Astrocyte (in vitro differentiated cells and primary cell): ENCODE measurements around the gene NEUROD6. TPM values are rescaled to one million over a fixed set of nuclear protein-coding genes. Genes with fewer than 3 reads are reported as not detected.

Experiments
- DNase-seq: peaks from one replicate; pipeline ENCODE4 v3.0.0-alpha.2; 2010; ENCODE audit warnings: low read depth
- FAIRE-seq: peaks from 2 replicates; lab custom pipeline; 2011; peaks lifted over from hg19 to GRCh38; lab: Jason Lieb, UNC
- H2AFZ ChIP-seq: 2 replicates; pipeline ENCODE4 v1.6.0; 2012; ENCODE audit warnings: low read depth, low read length, inconsistent platforms
- H3K27ac ChIP-seq: 2 replicates; pipeline ENCODE4 v1.5.1; 2011; ENCODE audit warnings: low read depth, low read length, inconsistent platforms
- H3K27me3 ChIP-seq: 2 replicates; pipeline ENCODE4 v1.6.0; 2011; ENCODE audit warnings: low read length, inconsistent platforms; ENCODE audit not compliant: insufficient read depth
- H3K36me3 ChIP-seq: 2 replicates; pipeline ENCODE4 v1.5.1; 2011; ENCODE audit warnings: low read length, inconsistent platforms; ENCODE audit not compliant: insufficient read depth
- H3K4me1 ChIP-seq: 2 replicates; pipeline ENCODE4 v1.5.1; 2011; ENCODE audit warnings: low read length, inconsistent platforms; ENCODE audit not compliant: insufficient read depth
- H3K4me2 ChIP-seq: 2 replicates; pipeline ENCODE4 v1.6.0; 2012; ENCODE audit warnings: low read length, inconsistent platforms
- H3K4me3 ChIP-seq: 2 replicates; pipeline ENCODE4 v1.5.1; 2011; ENCODE audit warnings: low read depth, mild to moderate bottlenecking, low read length, inconsistent platforms; ENCODE audit not compliant: insufficient read depth
- H3K79me2 ChIP-seq: 2 replicates; pipeline ENCODE4 v1.6.0; 2012; ENCODE audit warnings: mild to moderate bottlenecking, low read length, inconsistent platforms; ENCODE audit not compliant: insufficient read depth
- H3K9ac ChIP-seq: 2 replicates; pipeline ENCODE4 v1.6.0; 2012; ENCODE audit warnings: mild to moderate bottlenecking, low read length, inconsistent platforms
- H3K9me3 ChIP-seq: 2 replicates; pipeline ENCODE4 v1.5.1; 2012; ENCODE audit warnings: low read depth, mild to moderate bottlenecking, low read length, inconsistent platforms; ENCODE audit not compliant: insufficient read depth
- H4K20me1 ChIP-seq: 2 replicates; pipeline ENCODE4 v1.6.0; 2012; ENCODE audit warnings: low read length, inconsistent platforms; ENCODE audit not compliant: insufficient read depth
- H3K27ac Mint-ChIP-seq: one replicate; pipeline ENCODE4 v1.8.0; 2021; ENCODE audit warnings: mild to moderate bottlenecking, mixed read lengths; ENCODE audit not compliant: unreplicated experiment
- H3K27me3 Mint-ChIP-seq: one replicate; pipeline ENCODE4 v1.8.0; 2021; ENCODE audit warnings: low read depth, mixed read lengths; ENCODE audit not compliant: unreplicated experiment
- H3K36me3 Mint-ChIP-seq: one replicate; pipeline ENCODE4 v1.8.0; 2021; ENCODE audit warnings: low read depth, mixed read lengths; ENCODE audit not compliant: unreplicated experiment
- H3K4me1 Mint-ChIP-seq: one replicate; pipeline ENCODE4 v1.8.0; 2021; ENCODE audit warnings: low read depth, mixed read lengths; ENCODE audit not compliant: unreplicated experiment
- H3K4me3 Mint-ChIP-seq: one replicate; pipeline ENCODE4 v1.8.0; 2021; ENCODE audit warnings: mild to moderate bottlenecking, moderate library complexity, mixed read lengths; ENCODE audit not compliant: unreplicated experiment
- H3K9me3 Mint-ChIP-seq: one replicate; pipeline ENCODE4 v1.8.0; 2021; ENCODE audit warnings: mild to moderate bottlenecking, mixed read lengths; ENCODE audit not compliant: unreplicated experiment
- CTCF ChIP-seq: IDR thresholded peaks from 2 replicates; pipeline ENCODE4 v1.5.1; 2011; ENCODE audit warnings: low read depth, mild to moderate bottlenecking, inconsistent platforms, low read length, moderate library complexity; ENCODE audit not compliant: insufficient read depth
- EZH2 ChIP-seq: IDR thresholded peaks from 2 replicates; pipeline ENCODE4 v1.6.1; 2012; ENCODE audit warnings: mild to moderate bottlenecking, low read length, inconsistent platforms; ENCODE audit not compliant: insufficient read depth
- total RNA-seq: library from RNA; stranded (reverse); gene quantifications from 2 replicates; pipeline ENCODE4 v1.2.1, GENCODE V29; 2021

Gene NEUROD6
- total RNA-seq, 1 donor from 2014 or later: not detected

- Histone ChIP-seq H3K27me3 (no peaks in the 10 kb centered on the region), H3K4me2 (no peak overlapping the region), H3K36me3 (no peaks in the 10 kb centered on the region), H3K79me2 (no peaks in the 10 kb centered on the region), H3K9ac (no peak overlapping the region), H3K9me3 (no peaks in the 10 kb centered on the region), H3K4me3 (no peak overlapping the region), H4K20me1 (no peaks in the 10 kb centered on the region), H2AFZ (no peak overlapping the region), H3K27ac (no peak overlapping the region), H3K4me1 (no peaks in the 10 kb centered on the region)
- FAIRE-seq: no peak
- Mint-ChIP-seq H3K27ac (no peak overlapping the region), H3K4me1 (peaks cover 2% of the 10 kb centered on the region), H3K4me3 (no peak overlapping the region), H3K9me3 (no peaks in the 10 kb centered on the region), H3K27me3 (peaks cover 6% of the 10 kb centered on the region), H3K36me3 (no peaks in the 10 kb centered on the region)
- no peak for TF ChIP-seq CTCF
- TF ChIP-seq EZH2: no peak
- no peak for DNase-seq
These were observed 31.1 kb upstream of the NEUROD6 start for GRCh38 chr7:31371621-31372020.

GRCh38 chr7:31370609-31371008, 30.1 kb upstream of the NEUROD6 start:
- Histone ChIP-seq H3K9ac (no peak overlapping the region), H2AFZ (no peak overlapping the region), H3K36me3 (no peaks in the 10 kb centered on the region), H3K4me1 (no peaks in the 10 kb centered on the region), H3K4me3 (no peak overlapping the region), H3K27ac (no peak overlapping the region), H3K27me3 (peaks cover 2% of the 10 kb centered on the region), H3K4me2 (no peak overlapping the region), H4K20me1 (no peaks in the 10 kb centered on the region), H3K79me2 (no peaks in the 10 kb centered on the region), H3K9me3 (no peaks in the 10 kb centered on the region)
- no peak overlapping the region for H3K4me3 Mint-ChIP-seq
- H3K27me3 Mint-ChIP-seq: peaks cover 7% of the 10 kb centered on the region
- H3K36me3 Mint-ChIP-seq: no peaks in the 10 kb centered on the region
- H3K9me3 Mint-ChIP-seq: no peaks in the 10 kb centered on the region
- DNase-seq (no peak), FAIRE-seq (no peak)
- no peak for TF ChIP-seq EZH2
- TF ChIP-seq CTCF: no peak
- no peak overlapping the region for H3K27ac Mint-ChIP-seq
- peaks cover 2% of the 10 kb centered on the region for H3K4me1 Mint-ChIP-seq

- Histone ChIP-seq H3K79me2 (no peaks in the 10 kb centered on the region), H4K20me1 (no peaks in the 10 kb centered on the region), H3K4me3 (no peak overlapping the region), H3K27ac (no peak overlapping the region), H3K4me1 (no peaks in the 10 kb centered on the region), H3K36me3 (no peaks in the 10 kb centered on the region), H3K4me2 (no peak overlapping the region), H3K9ac (no peak overlapping the region), H3K9me3 (no peaks in the 10 kb centered on the region), H3K27me3 (peaks cover 2% of the 10 kb centered on the region), H2AFZ (no peak overlapping the region)
- H3K4me3 Mint-ChIP-seq: no peak overlapping the region
- peaks cover 7% of the 10 kb centered on the region for H3K27me3 Mint-ChIP-seq
- no peaks in the 10 kb centered on the region for H3K9me3 Mint-ChIP-seq
- no peaks in the 10 kb centered on the region for H3K36me3 Mint-ChIP-seq
- no peak for FAIRE-seq
- H3K27ac Mint-ChIP-seq: no peak overlapping the region
- no peak for TF ChIP-seq CTCF
- no peak for TF ChIP-seq EZH2
- DNase-seq: no peak
- H3K4me1 Mint-ChIP-seq: no peaks in the 10 kb centered on the region
These were observed 28.1 kb upstream of the NEUROD6 start for GRCh38 chr7:31368620-31369019.
